Fibroblast of skin of scalp (primary cell): ENCODE results near the gene ATOSB. TPM values are rescaled to one million over a fixed set of nuclear protein-coding genes. Genes with fewer than 3 reads are reported as not detected.
"Not testable (repeated sequence)": the region's sequence is repeated elsewhere in the genome, so short reads cannot be mapped to it uniquely, and the experiment has no call there.

Source experiments
- DNase-seq: peaks from one replicate; pipeline ENCODE4 v3.0.0-alpha.2; 2013
- polyA plus RNA-seq, 2 experiments: library from polyadenylated mRNA; unstranded; fragments of 120-200 nt; gene quantifications; one replicate each; pipeline ENCODE4 v1.2.1, GENCODE V29; 2013; ENCODE audit not compliant: insufficient read length in 2 of 2

ATOSB gene
- polyA plus RNA-seq (2013, experiment 1 of 2; ENCODE audit: insufficient read length), result 35.7 TPM
- polyA plus RNA-seq (2013, experiment 2 of 2; ENCODE audit: insufficient read length), result 36.5 TPM

- DNase-seq, result peak; percentile 98
These were observed at the start of gene ATOSB for GRCh38 chr9:35115680-35116538. Gene ATOSB, minus strand, starts transcription at chr9:35115862. Its CDS starts 7,588 bp downstream, at chr9:35108274.

GRCh38 chr9:35164711-35165110, 49.0 kb upstream of the ATOSB start:
- DNase-seq, result peak; percentile 5

- DNase-seq, result no peak
These were observed 47.8 kb upstream of the ATOSB start for GRCh38 chr9:35163413-35163812.

GRCh38 chr9:35162605-35163315, 47.1 kb upstream of the ATOSB start:
- no peak for DNase-seq

- peak; percentile 95 for DNase-seq
These were observed 46.3 kb upstream of the ATOSB start, which contains the start of gene UNC13B for GRCh38 chr9:35161713-35162604. Gene UNC13B, plus strand, starts transcription at chr9:35162009. Its CDS starts 275 bp downstream, at chr9:35162284.

DNA sequence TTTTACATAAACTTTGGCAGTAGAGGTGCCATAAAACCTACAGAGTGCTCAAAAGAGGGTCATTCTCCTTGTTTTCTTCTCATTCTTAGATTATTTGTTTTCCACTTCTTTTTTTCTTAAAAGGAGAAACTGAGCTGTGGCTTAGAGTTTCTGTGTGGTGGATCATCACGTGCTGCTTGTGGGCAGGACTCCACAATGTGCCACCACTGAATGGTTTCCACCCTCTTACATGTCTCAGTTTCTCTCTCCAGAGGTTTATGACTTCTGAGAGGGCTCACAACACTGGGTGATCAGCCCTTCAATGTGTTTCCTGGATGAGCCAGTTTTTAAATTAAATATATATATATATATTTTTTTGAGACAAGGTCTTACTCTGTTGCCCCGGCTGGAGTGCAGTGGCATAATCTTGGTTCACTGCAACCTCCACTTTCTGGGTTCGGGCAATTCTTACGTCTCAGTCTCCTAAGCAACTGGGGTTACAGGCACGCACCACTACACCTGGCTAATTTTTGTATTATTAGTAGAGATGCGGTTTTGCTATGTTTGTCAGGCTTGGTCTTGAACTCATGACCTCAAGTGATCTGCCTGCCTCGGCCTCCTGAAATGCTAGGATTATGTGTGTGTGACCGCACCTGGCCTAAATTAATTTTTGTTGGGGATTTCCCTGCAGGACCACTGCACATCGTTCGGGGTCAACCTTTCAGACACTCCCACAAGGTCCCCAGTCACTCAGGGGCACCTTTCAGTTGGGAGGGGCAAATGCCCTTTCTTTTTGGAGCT, 43.0 kb upstream of the ATOSB start:
- DNase-seq, result no peak

- not testable (repeated sequence) for DNase-seq
These were observed 42.2 kb upstream of the ATOSB start for GRCh38 chr9:35157836-35158235.

GRCh38 chr9:35156781-35157180, 41.1 kb upstream of the ATOSB start:
- DNase-seq, result no peak

DNA sequence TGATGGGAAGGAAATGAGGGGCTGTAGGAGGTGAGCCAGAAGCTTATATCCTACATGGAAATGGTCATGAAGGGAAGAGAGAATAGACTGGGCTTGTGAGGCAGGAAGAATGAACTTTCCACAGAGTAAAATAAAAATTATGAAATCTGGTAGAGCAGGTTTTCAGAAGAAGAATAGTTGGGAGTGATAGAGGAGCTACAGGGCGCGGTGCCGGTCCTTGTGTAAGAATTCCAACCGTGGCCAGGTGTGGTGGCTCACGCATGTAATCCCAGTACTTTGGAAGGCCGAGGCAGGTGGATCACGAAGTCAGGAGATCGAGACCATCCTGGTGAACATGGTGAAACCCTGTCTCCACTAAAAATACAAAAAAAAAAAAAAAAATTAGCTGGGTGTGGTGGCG, 37.3 kb upstream of the ATOSB start:
- no peak for DNase-seq

DNA sequence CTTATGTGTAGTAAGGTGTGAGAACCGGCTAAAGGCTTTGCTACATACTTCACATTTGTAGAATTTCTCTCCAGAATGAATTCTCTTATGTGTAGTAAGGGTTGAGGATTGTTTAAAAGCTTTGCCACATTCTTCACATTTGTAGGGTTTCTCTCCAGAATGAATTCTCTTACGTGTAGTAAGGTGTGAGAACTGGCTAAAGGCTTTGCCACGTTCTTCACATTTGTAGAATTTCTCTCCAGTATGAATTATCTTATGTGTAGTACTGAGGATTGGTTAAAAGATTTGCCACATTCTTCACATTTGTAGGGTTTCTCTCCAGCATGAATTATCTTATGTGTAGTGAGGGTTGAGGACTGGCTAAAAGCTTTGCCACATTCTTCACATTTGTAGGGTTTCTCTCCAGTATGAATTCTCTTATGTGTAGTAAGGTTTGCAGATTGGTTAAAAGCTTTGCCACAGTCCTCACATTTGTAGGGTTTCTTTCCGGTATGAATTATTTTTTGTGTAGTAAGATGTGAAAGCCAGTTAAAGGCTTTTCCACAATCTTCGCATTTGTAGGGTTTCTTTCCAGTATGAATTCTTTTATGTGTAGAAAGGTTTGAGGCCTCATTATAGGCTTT, 32.4 kb upstream of the ATOSB start:
- not testable (repeated sequence) for DNase-seq

DNA sequence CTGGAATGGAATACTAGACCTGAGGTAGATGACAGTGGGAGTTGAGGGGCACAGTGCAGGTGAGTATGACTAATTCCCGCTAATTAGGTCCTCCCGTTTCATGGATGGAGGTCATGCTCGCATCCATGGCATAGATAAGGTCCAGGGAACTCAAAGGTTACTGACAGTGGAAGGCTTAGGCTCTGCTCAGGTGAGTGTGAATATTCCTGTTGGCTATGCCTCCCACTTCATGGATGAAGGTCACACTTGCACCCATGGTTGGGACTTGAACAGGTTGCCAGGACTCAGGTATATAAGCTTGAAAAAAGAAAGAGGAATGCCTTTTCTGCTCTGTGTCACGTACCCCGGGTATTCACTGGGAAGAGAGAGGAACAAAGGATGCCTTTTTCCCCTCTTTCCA, 26.4 kb upstream of the ATOSB start:
- DNase-seq, result no peak

GRCh38 chr9:35140093-35140492, 24.4 kb upstream of the ATOSB start:
- no peak for DNase-seq

DNA sequence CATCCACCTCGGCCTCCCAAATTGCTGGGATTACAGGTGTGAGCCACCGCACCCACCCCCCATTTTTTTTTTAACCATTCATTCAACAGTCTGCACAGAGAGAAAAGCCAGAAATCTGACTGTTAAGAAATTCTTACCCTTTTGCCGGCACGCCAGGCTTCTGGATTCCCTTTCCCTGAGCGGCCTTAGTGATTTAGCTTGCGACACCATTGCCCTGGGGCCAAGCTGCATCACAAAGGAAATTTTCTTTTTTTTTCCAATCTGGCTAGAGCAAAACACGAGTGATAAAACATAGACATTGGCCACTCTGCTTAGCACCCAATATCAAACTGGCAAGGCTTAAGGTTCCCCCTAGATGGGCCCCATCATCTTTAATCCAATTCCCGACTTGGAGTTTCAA, 21.2 kb upstream of the ATOSB start:
- DNase-seq, result no peak

GRCh38 chr9:35135988-35136387, 20.3 kb upstream of the ATOSB start:
- no peak for DNase-seq

DNA sequence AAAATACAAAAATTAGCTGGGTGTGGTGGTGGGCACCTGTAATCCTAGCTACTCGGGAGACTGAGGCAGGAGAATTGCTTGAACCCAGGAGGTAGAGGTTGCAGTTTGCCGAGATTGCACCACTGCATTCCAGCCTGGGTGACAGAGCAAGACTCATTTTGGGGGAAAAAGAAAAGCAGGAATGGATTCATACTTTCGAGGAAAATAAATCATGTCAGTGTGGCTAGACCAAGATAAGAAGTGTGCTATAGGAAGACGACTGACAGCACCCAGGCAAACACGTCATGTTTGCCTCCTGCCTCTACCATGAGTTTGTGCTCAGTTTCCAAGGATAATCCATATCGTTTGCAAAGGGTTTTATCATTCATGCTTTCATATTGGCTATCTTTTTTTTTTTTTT, 19.3 kb upstream of the ATOSB start:
- no peak for DNase-seq

DNA sequence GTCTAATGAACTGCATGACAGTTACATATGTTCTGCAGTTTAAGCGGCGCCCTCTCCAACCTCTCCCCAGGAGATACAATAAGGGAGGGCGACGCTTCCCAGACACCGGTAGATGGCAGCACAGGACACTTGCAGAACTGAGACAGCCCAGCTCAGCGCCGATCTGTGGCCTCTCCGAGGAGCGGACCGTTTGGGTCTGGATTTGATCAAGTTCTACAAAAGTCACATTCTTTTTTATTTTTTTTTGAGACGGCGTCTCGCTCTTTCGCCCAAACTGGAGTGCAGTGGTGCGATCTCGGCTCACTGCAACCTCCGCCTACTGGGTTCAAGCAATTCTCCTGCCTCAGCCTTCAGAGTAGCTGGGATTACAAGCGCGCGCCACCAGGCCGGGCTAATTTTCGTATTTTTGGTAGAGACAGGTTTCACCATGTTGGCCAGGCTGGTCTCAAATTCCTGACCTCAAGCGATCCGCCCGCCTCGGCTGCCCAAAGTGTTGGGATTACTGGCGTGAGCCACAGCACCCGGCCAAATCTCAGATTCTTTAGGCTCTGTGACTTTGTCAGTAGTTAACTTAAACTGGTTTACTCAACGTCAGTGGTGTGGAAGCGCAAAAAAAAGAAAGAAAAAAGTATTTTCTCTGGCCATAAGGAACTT, 1.4 kb upstream of the ATOSB start:
- DNase-seq, result peak; percentile 95

GRCh38 chr9:35116539-35116897, 856 bp upstream of the ATOSB start:
- DNase-seq, result no peak

- peak; percentile 84 for DNase-seq
These were observed 628 bp downstream of the ATOSB start for GRCh38 chr9:35114840-35115628.

- peak; percentile 99 for DNase-seq
These were observed 1.4 kb downstream of the ATOSB start for GRCh38 chr9:35114113-35114839.
